B cell (primary cell): ENCODE data around the gene RERE. TPM values are rescaled to one million over a fixed set of nuclear protein-coding genes. Genes with fewer than 3 reads are reported as not detected.

ENCODE experiments used
- ATAC-seq: fragments of 200-7000 bp; cut with Tn5 transposase; one replicate; pipeline ENCODE4 v1.10.0; 2021; ENCODE audit warnings: low read depth, mild to moderate bottlenecking, moderate number of reproducible peaks, moderate library complexity
- CTCF ChIA-PET: fragments of 350-600 bp; sonication (Branson Sonifier 250); formaldehyde crosslinking; loops from one replicate; lab custom pipeline; 2021; ENCODE audit warnings: antibody characterized with exemption, inconsistent platforms; lab: Charles Lee
- POLR2A ChIA-PET: fragments of 350-600 bp; sonication (Branson Sonifier 250); formaldehyde crosslinking; loops from one replicate; lab custom pipeline; 2021; ENCODE audit warnings: antibody characterized with exemption; lab: Charles Lee
- DNase-seq: peaks from one replicate; pipeline ENCODE4 v3.0.0; 2013
- H2AFZ ChIP-seq: 2 replicates; pipeline ENCODE4 v1.6.1; 2012; ENCODE audit warnings: mild to moderate bottlenecking, low read depth, low read length; ENCODE audit not compliant: insufficient read depth, poor library complexity, severe bottlenecking
- H3K27ac ChIP-seq, 2 donors: 1 replicate in 1 of 2; 2 replicates in 1 of 2; pipeline ENCODE4 v1.5.1; 2012 to 2013; ENCODE audit warnings: low read length in 2 of 2, mild to moderate bottlenecking in 2 of 2, moderate library complexity in 1 of 2
- H3K27me3 ChIP-seq, 4 experiments: fragments of 200-600 bp in 1 of 4; sonication (generic) in 1 of 4; replicated peaks in 1 of 4; 1 replicate in 2 of 4; 2 replicates in 2 of 4; pipeline versions ENCODE4 v1.6.1 to v1.7.0; 2013 to 2016; ENCODE audit warnings: low read length in 3 of 4, mild to moderate bottlenecking in 2 of 4, mixed read lengths in 1 of 4, moderate library complexity in 1 of 4; ENCODE audit not compliant: insufficient read depth in 4 of 4, control insufficient read depth in 3 of 4; ENCODE audit errors: control extremely low read depth in 1 of 4
- H3K36me3 ChIP-seq, 2 experiments: replicated peaks in 1 of 2; 1 replicate in 1 of 2; 2 replicates in 1 of 2; pipeline versions ENCODE4 v1.6.1 to v1.7.1; 2013; ENCODE audit warnings: low read length in 1 of 2; ENCODE audit not compliant: insufficient read depth in 2 of 2, control insufficient read depth in 1 of 2; ENCODE audit errors: control extremely low read depth in 1 of 2, extremely low read depth in 1 of 2
- H3K4me1 ChIP-seq, 2 donors: fragments of 200-600 bp in 1 of 2; sonication (generic) in 1 of 2; 1 replicate in 1 of 2; 2 replicates in 1 of 2; pipeline versions ENCODE4 v1.5.1 to v1.6.1; 2013 to 2017; ENCODE audit warnings: low read length in 2 of 2; ENCODE audit not compliant: control insufficient read depth in 2 of 2, insufficient read depth in 2 of 2
- H3K4me2 ChIP-seq: replicated peaks from 2 replicates; pipeline ENCODE3; 2012; ENCODE audit warnings: mild to moderate bottlenecking, low read depth, low read length; ENCODE audit not compliant: poor library complexity, severe bottlenecking
- H3K4me3 ChIP-seq, 5 experiments: fragments of 200-600 bp in 1 of 5; sonication (generic) in 1 of 5; 1 replicate in 3 of 5; 2 replicates in 2 of 5; pipeline versions ENCODE4 v1.5.1 to v1.7.0; 2011 to 2016; ENCODE audit warnings: low read length in 4 of 5, mild to moderate bottlenecking in 4 of 5, low read depth in 2 of 5, control low read depth in 1 of 5, moderate library complexity in 1 of 5; ENCODE audit not compliant: insufficient read depth in 1 of 5; ENCODE audit errors: control extremely low read depth in 1 of 5, extremely low read depth in 1 of 5
- H3K79me2 ChIP-seq: fragments of 200-600 bp; sonication (generic); one replicate; pipeline ENCODE4 v1.6.0; 2016; ENCODE audit warnings: low read length; ENCODE audit not compliant: control insufficient read depth, insufficient read depth
- H3K9ac ChIP-seq: fragments of 200-600 bp; sonication (generic); 2 replicates; pipeline ENCODE4 v1.6.1; 2017; ENCODE audit warnings: mild to moderate bottlenecking, low read length, moderate library complexity
- H3K9me3 ChIP-seq, 3 donors: one replicate each; pipeline versions ENCODE4 v1.6.1 to v1.7.1; 2013; ENCODE audit warnings: low read length in 2 of 3; ENCODE audit not compliant: control insufficient read depth in 2 of 3, insufficient read depth in 1 of 3; ENCODE audit errors: control extremely low read depth in 1 of 3
- H4K20me1 ChIP-seq: 2 replicates; pipeline ENCODE4 v1.6.0; 2012; ENCODE audit warnings: mild to moderate bottlenecking, low read length; ENCODE audit not compliant: insufficient read depth, control insufficient read depth, poor library complexity, severe bottlenecking
- H3K27ac Mint-ChIP-seq: one replicate; pipeline ENCODE4 v1.8.0; 2021; ENCODE audit warnings: mixed read lengths
- H3K27me3 Mint-ChIP-seq: one replicate; pipeline ENCODE4 v1.8.0; 2021; ENCODE audit warnings: mixed read lengths
- H3K4me1 Mint-ChIP-seq: one replicate; pipeline ENCODE4 v1.8.0; 2021; ENCODE audit warnings: mixed read lengths
- H3K4me3 Mint-ChIP-seq: one replicate; pipeline ENCODE4 v1.8.0; 2021; ENCODE audit warnings: mixed read lengths
- H3K9me3 Mint-ChIP-seq: one replicate; pipeline ENCODE4 v1.8.0; 2022; ENCODE audit warnings: mixed read lengths; ENCODE audit not compliant: insufficient read depth
- CTCF ChIP-seq: fragments of 200-600 bp; IDR thresholded peaks from one replicate; pipeline ENCODE4 v1.8.0; 2022; ENCODE audit warnings: antibody characterized with exemption, mild to moderate bottlenecking
- EZH2 ChIP-seq: IDR thresholded peaks from 2 replicates; pipeline ENCODE4 v1.6.1; 2012; ENCODE audit warnings: borderline replicate concordance, low read depth, mild to moderate bottlenecking, moderate library complexity, low read length; ENCODE audit not compliant: insufficient read depth, poor library complexity, severe bottlenecking
- WGBS: methylation state at CpG from one replicate; pipeline ENCODE4 v1.1.5; 2013; ENCODE audit warnings: missing lambda C conversion rate; ENCODE audit not compliant: insufficient coverage; 5-methylcytosine and 5-hydroxymethylcytosine counted together
- intact Hi-C: fragments of 100-400 bp; cut with micrococcal nuclease; formaldehyde crosslinking; loops from one replicate; pipeline ENCODE4 v1.10.0; 2022
- polyA plus RNA-seq: library from polyadenylated mRNA; depleted of rRNA; stranded (reverse); fragments of >200 nt; gene quantifications from 2 replicates; pipeline ENCODE4 v1.2.3, GENCODE V29; 2012
- total RNA-seq, 2 donors: library from RNA; stranded (reverse); fragments of 120-200 nt in 1 of 2; gene quantifications; 1 replicate in 1 of 2; 2 replicates in 1 of 2; pipeline versions ENCODE4 v1.2.3 to v1.2.4, GENCODE V29; 2013 to 2022

The RERE gene
- total and polyA plus RNA-seq, 2 donors (not counting 1 experiment from before 2014, with no cell fraction given): 27.3 to 132 TPM

- intact Hi-C loops: loop anchor here (5.0 to 10.0 kb wide), 2 partner anchors 49 to 126 kb away; no protein-coding TSS in a partner anchor
- Histone ChIP-seq H3K9ac (peak overlapping the region; percentile 26), H3K36me3 (peaks cover 0 to 20% of the 10 kb centered on the region in 2 experiments), H2AFZ (peak overlapping the region; percentile 4), H3K9me3 (peaks cover 0 to 7% (median 0%) of the 10 kb centered on the region in 3 donors), H4K20me1 (no peaks in the 10 kb centered on the region), H3K4me2 (peak overlapping the region; percentile 73), H3K27ac (peak overlapping the region; percentile 94 to 98), H3K79me2 (peaks cover 53% of the 10 kb centered on the region), H3K4me1 (peaks cover 48 to 52% of the 10 kb centered on the region in 2 donors), H3K4me3 (peak overlapping the region in 3 of 5 experiments; percentile 6 to 78 (median 10)), H3K27me3 (no peaks in the 10 kb centered on the region)
- ATAC-seq (no peak), DNase-seq (no peak)
- 53% methylated on average over 2 of the region's 5 CpGs for WGBS
- peaks cover 58% of the 10 kb centered on the region for H3K4me1 Mint-ChIP-seq
- ChIA-PET POLR2A (interaction anchor here (0.6 kb wide), 1 partner anchor 115 kb away, joined by 9 read pairs; no protein-coding TSS in a partner anchor), CTCF (interaction anchor here (0.5 to 1.1 kb wide), 3 partner anchors 38 to 203 kb away, joined by 3 to 4 read pairs (median 4); no protein-coding TSS in a partner anchor)
- H3K27ac Mint-ChIP-seq: no peak overlapping the region
- TF ChIP-seq EZH2 (no peak), CTCF (no peak)
- H3K4me3 Mint-ChIP-seq: no peak overlapping the region
- no peaks in the 10 kb centered on the region for H3K27me3 Mint-ChIP-seq
- peaks cover 2% of the 10 kb centered on the region for H3K9me3 Mint-ChIP-seq
These were observed 293.7 kb downstream of the RERE start for GRCh38 chr1:8523666-8524206.

DNA sequence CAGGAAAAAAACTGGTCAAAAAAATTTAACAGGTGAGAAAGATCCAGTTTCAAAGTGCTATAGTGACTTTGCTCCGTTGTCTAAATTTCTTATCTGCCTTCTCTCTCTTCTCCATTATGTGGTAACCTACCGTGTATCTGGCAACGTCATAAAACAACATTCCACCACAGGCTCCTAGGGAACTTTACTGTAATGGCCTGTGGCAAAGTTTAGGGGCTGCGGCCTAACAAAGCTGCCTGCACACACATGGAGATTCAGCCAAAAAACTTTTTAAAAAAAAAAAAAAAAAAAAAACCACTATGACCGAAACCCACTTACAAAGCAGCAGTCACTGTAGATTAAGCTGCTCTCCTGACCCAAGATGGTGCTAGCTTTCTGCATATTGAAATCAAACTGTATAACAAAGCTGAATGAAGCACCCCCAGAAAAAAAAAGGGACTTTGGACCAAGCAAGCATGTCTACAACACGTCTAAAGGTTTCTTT is 296.9 kb downstream of the RERE start:
- H3K4me2 ChIP-seq: peak overlapping the region; percentile 31
- no peak for TF ChIP-seq CTCF
- TF ChIP-seq EZH2: no peak
- no CpG with 5 or more reads among the region's 6 CpGs for WGBS
- peaks cover 86% of the 10 kb centered on the region for H3K79me2 ChIP-seq
- intact Hi-C loops: loop anchor here (5.0 to 10.0 kb wide), 2 partner anchors 46 to 123 kb away; no protein-coding TSS in a partner anchor
- H3K4me3 ChIP-seq: no peak overlapping the region
- POLR2A ChIA-PET: no interaction called here
- H3K9me3 ChIP-seq: peaks cover 0 to 7% (median 0%) of the 10 kb centered on the region in 3 donors
- CTCF ChIA-PET: no interaction called here
- peak overlapping the region; percentile 68 for H3K27ac Mint-ChIP-seq
- ATAC-seq (no peak), DNase-seq (no peak)
- H3K36me3 ChIP-seq: peaks cover 0 to 24% of the 10 kb centered on the region in 2 experiments
- H3K9ac ChIP-seq: no peak overlapping the region
- H2AFZ ChIP-seq: no peak overlapping the region
- no peaks in the 10 kb centered on the region for H4K20me1 ChIP-seq
- no peaks in the 10 kb centered on the region for H3K27me3 ChIP-seq
- no peak overlapping the region for H3K4me3 Mint-ChIP-seq
- no peaks in the 10 kb centered on the region for H3K27me3 Mint-ChIP-seq
- H3K9me3 Mint-ChIP-seq: peaks cover 2% of the 10 kb centered on the region
- H3K4me1 ChIP-seq: peaks cover 52 to 61% of the 10 kb centered on the region in 2 donors
- peak overlapping the region in 1 of 2 donors; percentile 94 for H3K27ac ChIP-seq
- peaks cover 78% of the 10 kb centered on the region for H3K4me1 Mint-ChIP-seq
